K562 (cell line): Measurements from ENCODE around the gene DST.

Experiments used
- EZH2 ChIP-seq: IDR thresholded peaks from 2 replicates; pipeline ENCODE4 v1.6.1; 2012; ENCODE audit warnings: low read depth, mild to moderate bottlenecking, inconsistent platforms, low read length, borderline replicate concordance
- TF ChIP-seq, protein P1 (sequence below), 3 experiments: IDR thresholded peaks in 2 of 3; conservative IDR thresholded peaks in 1 of 3; 2 replicates each; pipeline ENCODE4 v1.5.1; 2011 to 2012; ENCODE audit warnings: low read length in 3 of 3, mild to moderate bottlenecking in 3 of 3, control low read depth in 2 of 3, improper control_type of control experiment in 1 of 3, inconsistent platforms in 1 of 3, low read depth in 1 of 3, mixed read lengths in 1 of 3, moderate library complexity in 1 of 3; ENCODE audit not compliant: insufficient read depth in 2 of 3

DNA sequence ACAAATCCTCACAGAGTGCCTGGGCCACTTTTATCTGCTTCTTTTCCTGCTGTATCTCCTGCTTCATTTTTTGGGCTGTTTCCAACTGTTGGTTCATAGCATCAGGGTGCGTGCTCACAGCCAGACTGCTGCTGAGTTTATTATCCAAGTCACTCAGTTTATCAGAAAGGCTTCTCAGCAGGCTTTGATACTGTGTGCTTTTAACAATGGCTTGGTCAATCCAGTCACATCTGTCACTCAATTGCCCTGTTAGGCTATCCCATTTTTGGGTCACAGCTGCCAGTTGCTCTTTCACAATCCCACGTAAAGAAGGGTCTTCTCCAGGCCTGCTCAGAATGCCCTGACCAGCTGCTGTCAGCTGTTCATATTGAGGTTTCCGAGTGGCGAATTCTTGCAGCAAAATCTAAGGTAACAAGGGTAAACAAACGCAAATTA lies 87.2 kb downstream of the DST start:
- TF ChIP-seq, protein P1, sequence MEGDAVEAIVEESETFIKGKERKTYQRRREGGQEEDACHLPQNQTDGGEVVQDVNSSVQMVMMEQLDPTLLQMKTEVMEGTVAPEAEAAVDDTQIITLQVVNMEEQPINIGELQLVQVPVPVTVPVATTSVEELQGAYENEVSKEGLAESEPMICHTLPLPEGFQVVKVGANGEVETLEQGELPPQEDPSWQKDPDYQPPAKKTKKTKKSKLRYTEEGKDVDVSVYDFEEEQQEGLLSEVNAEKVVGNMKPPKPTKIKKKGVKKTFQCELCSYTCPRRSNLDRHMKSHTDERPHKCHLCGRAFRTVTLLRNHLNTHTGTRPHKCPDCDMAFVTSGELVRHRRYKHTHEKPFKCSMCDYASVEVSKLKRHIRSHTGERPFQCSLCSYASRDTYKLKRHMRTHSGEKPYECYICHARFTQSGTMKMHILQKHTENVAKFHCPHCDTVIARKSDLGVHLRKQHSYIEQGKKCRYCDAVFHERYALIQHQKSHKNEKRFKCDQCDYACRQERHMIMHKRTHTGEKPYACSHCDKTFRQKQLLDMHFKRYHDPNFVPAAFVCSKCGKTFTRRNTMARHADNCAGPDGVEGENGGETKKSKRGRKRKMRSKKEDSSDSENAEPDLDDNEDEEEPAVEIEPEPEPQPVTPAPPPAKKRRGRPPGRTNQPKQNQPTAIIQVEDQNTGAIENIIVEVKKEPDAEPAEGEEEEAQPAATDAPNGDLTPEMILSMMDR (IDR thresholded peaks at IDR 0.05 in 2 of 3, conservative IDR thresholded peaks at IDR 0.05 in 1 of 3; ENCODE audit: insufficient read depth in 2 of 3, low read depth in 1 of 3, low read length in 3 of 3), result no peak
- TF ChIP-seq EZH2, result no peak
